Fibroblast of villous mesenchyme (primary cell): ENCODE results near the gene PLB1. TPM values are rescaled to one million over a fixed set of nuclear protein-coding genes. Genes with fewer than 3 reads are reported as not detected.
A peak's percentile ranks its signal among the peaks of the same experiment; 100 is the strongest.

ENCODE experiments used
- DNase-seq: peaks from one replicate; pipeline ENCODE4 v3.0.0-alpha.2; 2010; ENCODE audit warnings: low read depth
- H3K4me3 ChIP-seq: 2 replicates; pipeline ENCODE4 v1.5.1; 2011; ENCODE audit warnings: low read depth, mild to moderate bottlenecking, low read length
- total RNA-seq: library from RNA; depleted of rRNA; stranded (reverse); fragments of >200 nt; gene quantifications from 2 replicates; pipeline ENCODE4 v1.2.3, GENCODE V29; 2012
- TF ChIP-seq, protein P1 (sequence below): IDR thresholded peaks from 2 replicates; pipeline ENCODE4 v1.5.1; 2012; ENCODE audit warnings: low read depth, mild to moderate bottlenecking, low read length; ENCODE audit not compliant: insufficient read depth

Gene PLB1, protein sequence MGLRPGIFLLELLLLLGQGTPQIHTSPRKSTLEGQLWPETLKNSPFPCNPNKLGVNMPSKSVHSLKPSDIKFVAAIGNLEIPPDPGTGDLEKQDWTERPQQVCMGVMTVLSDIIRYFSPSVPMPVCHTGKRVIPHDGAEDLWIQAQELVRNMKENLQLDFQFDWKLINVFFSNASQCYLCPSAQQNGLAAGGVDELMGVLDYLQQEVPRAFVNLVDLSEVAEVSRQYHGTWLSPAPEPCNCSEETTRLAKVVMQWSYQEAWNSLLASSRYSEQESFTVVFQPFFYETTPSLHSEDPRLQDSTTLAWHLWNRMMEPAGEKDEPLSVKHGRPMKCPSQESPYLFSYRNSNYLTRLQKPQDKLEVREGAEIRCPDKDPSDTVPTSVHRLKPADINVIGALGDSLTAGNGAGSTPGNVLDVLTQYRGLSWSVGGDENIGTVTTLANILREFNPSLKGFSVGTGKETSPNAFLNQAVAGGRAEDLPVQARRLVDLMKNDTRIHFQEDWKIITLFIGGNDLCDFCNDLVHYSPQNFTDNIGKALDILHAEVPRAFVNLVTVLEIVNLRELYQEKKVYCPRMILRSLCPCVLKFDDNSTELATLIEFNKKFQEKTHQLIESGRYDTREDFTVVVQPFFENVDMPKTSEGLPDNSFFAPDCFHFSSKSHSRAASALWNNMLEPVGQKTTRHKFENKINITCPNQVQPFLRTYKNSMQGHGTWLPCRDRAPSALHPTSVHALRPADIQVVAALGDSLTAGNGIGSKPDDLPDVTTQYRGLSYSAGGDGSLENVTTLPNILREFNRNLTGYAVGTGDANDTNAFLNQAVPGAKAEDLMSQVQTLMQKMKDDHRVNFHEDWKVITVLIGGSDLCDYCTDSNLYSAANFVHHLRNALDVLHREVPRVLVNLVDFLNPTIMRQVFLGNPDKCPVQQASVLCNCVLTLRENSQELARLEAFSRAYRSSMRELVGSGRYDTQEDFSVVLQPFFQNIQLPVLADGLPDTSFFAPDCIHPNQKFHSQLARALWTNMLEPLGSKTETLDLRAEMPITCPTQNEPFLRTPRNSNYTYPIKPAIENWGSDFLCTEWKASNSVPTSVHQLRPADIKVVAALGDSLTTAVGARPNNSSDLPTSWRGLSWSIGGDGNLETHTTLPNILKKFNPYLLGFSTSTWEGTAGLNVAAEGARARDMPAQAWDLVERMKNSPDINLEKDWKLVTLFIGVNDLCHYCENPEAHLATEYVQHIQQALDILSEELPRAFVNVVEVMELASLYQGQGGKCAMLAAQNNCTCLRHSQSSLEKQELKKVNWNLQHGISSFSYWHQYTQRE (N-terminal part only)
- 0.32 and 3.0 TPM in 2 replicates for total RNA-seq

DNA sequence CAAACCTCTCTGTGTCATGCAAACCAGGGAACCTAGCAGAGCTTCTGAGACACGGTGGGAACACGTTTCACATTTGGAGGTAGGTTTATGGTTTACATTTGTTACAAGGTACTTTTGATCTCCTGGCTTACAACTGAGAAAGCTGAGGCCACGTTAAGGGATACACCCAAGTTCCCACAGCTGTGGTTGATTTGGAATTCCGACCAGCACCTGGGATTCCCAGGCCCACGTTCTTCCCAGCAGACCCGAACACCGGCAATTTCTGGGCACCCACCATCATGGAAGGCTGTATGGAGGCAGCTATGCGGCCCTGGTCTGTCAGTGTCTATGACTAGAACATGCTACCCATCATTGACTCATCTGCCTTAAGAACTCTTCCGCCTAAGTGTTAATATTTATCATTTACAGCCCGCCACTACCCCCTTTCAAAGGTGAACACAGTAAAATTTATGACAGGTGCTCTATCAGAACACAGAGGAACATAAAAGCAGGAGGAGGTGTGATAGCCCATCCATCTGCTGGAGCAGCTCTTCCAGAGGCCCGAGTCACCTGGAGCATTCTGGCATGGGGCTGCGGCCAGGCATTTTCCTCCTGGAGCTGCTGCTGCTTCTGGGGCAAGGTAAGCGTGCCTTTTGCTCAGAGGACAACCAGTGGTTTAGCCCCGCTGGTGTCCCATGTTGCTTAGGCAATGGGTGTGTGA lies at the start of gene PLB1:
Gene PLB1 (plus strand): TSS at position 510 of the 700 bp plus-strand sequence. CDS start 55 bp downstream, at position 565.
- H3K4me3 ChIP-seq, result no peak within 1 kb of the TSS
- no peak for DNase-seq
- TF ChIP-seq, protein P1, sequence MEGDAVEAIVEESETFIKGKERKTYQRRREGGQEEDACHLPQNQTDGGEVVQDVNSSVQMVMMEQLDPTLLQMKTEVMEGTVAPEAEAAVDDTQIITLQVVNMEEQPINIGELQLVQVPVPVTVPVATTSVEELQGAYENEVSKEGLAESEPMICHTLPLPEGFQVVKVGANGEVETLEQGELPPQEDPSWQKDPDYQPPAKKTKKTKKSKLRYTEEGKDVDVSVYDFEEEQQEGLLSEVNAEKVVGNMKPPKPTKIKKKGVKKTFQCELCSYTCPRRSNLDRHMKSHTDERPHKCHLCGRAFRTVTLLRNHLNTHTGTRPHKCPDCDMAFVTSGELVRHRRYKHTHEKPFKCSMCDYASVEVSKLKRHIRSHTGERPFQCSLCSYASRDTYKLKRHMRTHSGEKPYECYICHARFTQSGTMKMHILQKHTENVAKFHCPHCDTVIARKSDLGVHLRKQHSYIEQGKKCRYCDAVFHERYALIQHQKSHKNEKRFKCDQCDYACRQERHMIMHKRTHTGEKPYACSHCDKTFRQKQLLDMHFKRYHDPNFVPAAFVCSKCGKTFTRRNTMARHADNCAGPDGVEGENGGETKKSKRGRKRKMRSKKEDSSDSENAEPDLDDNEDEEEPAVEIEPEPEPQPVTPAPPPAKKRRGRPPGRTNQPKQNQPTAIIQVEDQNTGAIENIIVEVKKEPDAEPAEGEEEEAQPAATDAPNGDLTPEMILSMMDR, result no peak

DNA sequence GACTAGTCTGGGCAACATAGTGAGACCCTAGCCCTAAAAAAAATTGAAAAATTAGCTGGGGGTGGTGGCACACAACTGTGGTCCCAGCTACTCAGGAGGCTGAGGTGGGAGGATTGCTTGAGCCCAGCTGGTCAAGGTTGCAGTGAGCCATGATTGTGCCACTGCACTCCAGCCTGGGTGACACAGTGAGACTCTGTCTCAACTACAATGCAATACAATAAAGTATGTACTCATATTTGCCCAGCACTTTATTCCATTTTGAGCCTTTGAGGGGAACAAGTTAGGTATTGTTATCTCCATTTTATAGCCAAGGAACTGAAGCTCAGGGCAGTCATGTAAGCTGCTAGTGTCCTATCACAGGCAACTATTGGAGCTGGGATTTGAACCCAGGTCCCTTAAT lies 49.3 kb upstream of the PLB1 start:
- TF ChIP-seq, protein P1, result no peak
- H3K4me3 ChIP-seq, result no peak overlapping the region
- DNase-seq, result no peak

DNA sequence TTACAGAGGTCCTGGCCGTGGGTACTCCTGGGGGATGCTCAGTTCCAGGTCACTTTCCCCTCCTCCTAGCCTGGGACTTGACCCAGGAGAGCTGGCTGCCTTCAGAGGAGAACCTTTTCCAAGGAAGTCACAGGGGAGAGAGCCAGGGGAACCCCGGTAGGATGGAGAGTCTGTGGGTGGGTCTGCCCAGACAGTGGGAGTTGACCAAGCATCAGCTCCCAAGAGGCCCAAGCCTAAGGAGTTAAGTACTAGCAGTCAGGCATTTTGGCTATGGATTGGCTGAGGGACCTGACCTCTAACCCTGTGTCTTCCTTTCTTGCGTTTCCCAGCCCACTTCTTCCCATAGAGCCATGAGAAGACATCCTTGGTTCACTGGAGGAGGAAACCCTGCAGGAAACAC lies 48.8 kb upstream of the PLB1 start:
- H3K4me3 ChIP-seq, result no peak overlapping the region
- TF ChIP-seq, protein P1, result no peak
- no peak for DNase-seq

DNA sequence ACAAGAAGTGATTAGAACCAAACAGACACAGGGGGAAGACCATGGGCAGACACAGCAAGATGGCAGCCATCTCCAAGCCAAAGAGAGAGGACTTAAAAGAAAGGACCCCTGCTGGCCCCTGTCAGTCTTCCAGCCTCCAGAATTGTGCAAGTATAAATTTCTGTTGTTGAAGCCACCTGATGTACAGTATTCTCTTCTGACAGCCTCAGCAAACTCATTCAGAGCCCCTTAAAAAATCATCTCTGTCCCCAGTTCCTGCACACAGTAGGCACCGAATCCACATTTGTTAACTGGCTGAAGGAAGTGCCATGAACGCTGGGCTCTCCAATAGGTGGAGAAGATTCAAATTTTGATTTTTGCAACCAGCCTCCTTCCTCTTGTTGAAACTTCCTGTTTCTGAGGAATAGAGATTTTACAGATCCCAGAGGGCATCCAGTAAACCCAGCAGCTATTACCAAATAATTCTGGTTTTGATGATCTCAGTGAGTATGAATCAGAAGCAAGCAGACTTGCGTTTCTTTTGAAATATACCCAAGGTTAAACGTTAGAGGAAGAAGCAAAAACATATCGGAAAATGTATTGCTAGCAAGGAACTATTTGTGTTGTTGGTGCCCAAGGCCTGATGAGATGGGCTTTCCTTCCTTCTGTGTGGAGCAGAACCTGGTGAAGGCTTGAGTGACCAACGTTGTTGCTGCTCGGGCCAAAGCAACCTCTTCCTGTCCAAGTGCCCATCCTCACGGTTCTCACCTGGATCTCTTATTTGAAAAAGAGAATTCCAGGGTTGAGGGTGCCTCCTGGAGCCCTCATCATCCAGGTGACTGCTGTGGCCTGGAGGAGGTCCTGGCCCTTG lies 47.7 kb upstream of the PLB1 start:
- peak; percentile 88 for DNase-seq
- TF ChIP-seq, protein P1, result no peak
- H3K4me3 ChIP-seq, result no peak overlapping the region

DNA sequence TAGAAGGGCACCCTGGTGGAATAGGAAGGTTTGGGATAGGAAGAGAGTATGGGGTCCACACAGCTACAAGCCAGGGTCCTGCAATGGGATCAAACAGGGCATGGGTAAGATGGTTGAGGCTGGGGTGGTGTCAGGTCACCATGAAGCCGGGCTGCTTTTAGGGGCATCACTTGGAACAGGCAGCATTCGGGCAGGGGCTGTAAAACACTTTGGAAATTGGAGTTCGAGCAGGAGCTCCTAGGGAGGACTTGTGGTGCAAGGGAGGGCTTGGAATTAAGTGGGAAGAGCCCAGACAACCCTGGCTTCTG lies 47.1 kb upstream of the PLB1 start:
- H3K4me3 ChIP-seq, result no peak overlapping the region
- TF ChIP-seq, protein P1, result no peak
- DNase-seq, result no peak
